GM23338 (cell line): ENCODE results near the gene TBCD.

ENCODE experiments used
- CTCF ChIP-seq, 2 experiments: fragments of 200-600 bp in 1 of 2; sonication (generic) in 1 of 2; conservative IDR thresholded peaks; 2 replicates each; pipeline versions ENCODE4 v1.5.1 to v1.6.1; 2016 to 2017; ENCODE audit warnings: antibody characterized with exemption in 2 of 2, low read depth in 2 of 2, mild to moderate bottlenecking in 2 of 2, moderate library complexity in 1 of 2
- EZH2 ChIP-seq: fragments of 200-600 bp; sonication (generic); IDR thresholded peaks from one replicate; pipeline ENCODE4 v1.8.0; 2017; ENCODE audit warnings: antibody characterized with exemption, mild to moderate bottlenecking, low read depth; ENCODE audit not compliant: unreplicated experiment
- EZH2phosphoT487 ChIP-seq: fragments of 200-600 bp; sonication (generic); IDR thresholded peaks from one replicate; pipeline ENCODE4 v1.8.1; 2018; ENCODE audit warnings: antibody characterized with exemption; ENCODE audit not compliant: unreplicated experiment
- POLR2AphosphoS5 ChIP-seq: IDR thresholded peaks from 2 replicates; pipeline ENCODE4 v1.6.1; 2016; ENCODE audit warnings: antibody characterized with exemption, low read depth
- TF ChIP-seq, protein P1 (sequence below): IDR thresholded peaks from 2 replicates; pipeline ENCODE4 v1.6.1; 2016; ENCODE audit warnings: antibody characterized with exemption
- TF ChIP-seq, protein P2 (sequence below): IDR thresholded peaks from one replicate; pipeline ENCODE4 v1.6.1; 2018; ENCODE audit warnings: antibody characterized with exemption; ENCODE audit not compliant: unreplicated experiment

- TF ChIP-seq POLR2AphosphoS5 (no peak), CTCF (conservative IDR thresholded peaks at IDR 0.05; ENCODE audit: low read depth in 2 of 2) (no peak), EZH2 (no peak), EZH2phosphoT487 (no peak)
- TF ChIP-seq, protein P1, sequence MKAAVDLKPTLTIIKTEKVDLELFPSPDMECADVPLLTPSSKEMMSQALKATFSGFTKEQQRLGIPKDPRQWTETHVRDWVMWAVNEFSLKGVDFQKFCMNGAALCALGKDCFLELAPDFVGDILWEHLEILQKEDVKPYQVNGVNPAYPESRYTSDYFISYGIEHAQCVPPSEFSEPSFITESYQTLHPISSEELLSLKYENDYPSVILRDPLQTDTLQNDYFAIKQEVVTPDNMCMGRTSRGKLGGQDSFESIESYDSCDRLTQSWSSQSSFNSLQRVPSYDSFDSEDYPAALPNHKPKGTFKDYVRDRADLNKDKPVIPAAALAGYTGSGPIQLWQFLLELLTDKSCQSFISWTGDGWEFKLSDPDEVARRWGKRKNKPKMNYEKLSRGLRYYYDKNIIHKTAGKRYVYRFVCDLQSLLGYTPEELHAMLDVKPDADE = no peak
- TF ChIP-seq, protein P2, sequence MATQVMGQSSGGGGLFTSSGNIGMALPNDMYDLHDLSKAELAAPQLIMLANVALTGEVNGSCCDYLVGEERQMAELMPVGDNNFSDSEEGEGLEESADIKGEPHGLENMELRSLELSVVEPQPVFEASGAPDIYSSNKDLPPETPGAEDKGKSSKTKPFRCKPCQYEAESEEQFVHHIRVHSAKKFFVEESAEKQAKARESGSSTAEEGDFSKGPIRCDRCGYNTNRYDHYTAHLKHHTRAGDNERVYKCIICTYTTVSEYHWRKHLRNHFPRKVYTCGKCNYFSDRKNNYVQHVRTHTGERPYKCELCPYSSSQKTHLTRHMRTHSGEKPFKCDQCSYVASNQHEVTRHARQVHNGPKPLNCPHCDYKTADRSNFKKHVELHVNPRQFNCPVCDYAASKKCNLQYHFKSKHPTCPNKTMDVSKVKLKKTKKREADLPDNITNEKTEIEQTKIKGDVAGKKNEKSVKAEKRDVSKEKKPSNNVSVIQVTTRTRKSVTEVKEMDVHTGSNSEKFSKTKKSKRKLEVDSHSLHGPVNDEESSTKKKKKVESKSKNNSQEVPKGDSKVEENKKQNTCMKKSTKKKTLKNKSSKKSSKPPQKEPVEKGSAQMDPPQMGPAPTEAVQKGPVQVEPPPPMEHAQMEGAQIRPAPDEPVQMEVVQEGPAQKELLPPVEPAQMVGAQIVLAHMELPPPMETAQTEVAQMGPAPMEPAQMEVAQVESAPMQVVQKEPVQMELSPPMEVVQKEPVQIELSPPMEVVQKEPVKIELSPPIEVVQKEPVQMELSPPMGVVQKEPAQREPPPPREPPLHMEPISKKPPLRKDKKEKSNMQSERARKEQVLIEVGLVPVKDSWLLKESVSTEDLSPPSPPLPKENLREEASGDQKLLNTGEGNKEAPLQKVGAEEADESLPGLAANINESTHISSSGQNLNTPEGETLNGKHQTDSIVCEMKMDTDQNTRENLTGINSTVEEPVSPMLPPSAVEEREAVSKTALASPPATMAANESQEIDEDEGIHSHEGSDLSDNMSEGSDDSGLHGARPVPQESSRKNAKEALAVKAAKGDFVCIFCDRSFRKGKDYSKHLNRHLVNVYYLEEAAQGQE = no peak
Measured at GRCh38 chr17:82702231-82702927, 49.5 kb upstream of the TBCD start.
